Neural cell (in vitro differentiated cells): ENCODE results near the gene ADARB2. TPM values are rescaled to one million over a fixed set of nuclear protein-coding genes. Genes with fewer than 3 reads are reported as not detected.

Experiments
- H2AFZ ChIP-seq: fragments of 200-600, 300-800 bp; sonication (generic), shearing (Covaris generic); 2 replicates; pipeline ENCODE4 v1.6.0; 2014; ENCODE audit warnings: low read depth, mild to moderate bottlenecking, antibody characterized with exemption, low read length, moderate library complexity
- H3F3A ChIP-seq: fragments of 200-600 bp; shearing (Covaris generic); 2 replicates; pipeline ENCODE4 v1.6.1; 2016; ENCODE audit warnings: mild to moderate bottlenecking, moderate library complexity, mixed read lengths, antibody characterized with exemption, low read length; ENCODE audit not compliant: insufficient read depth, poor library complexity, severe bottlenecking
- H3K27ac ChIP-seq: fragments of 200-600, 300-800 bp; sonication (generic), shearing (Covaris generic); 2 replicates; pipeline ENCODE4 v1.5.1; 2014; ENCODE audit warnings: mild to moderate bottlenecking, low read length, moderate library complexity
- H3K27me3 ChIP-seq: fragments of 300-800, 200-600 bp; sonication (generic), shearing (Covaris generic); 2 replicates; pipeline ENCODE4 v1.6.0; 2014; ENCODE audit warnings: mild to moderate bottlenecking, low read depth, low read length, moderate library complexity; ENCODE audit not compliant: insufficient read depth
- H3K36me3 ChIP-seq: fragments of 300-800, 200-600 bp; sonication (generic), shearing (Covaris generic); 2 replicates; pipeline ENCODE4 v1.5.1; 2014; ENCODE audit warnings: mild to moderate bottlenecking, antibody characterized with exemption, low read length, moderate library complexity; ENCODE audit not compliant: insufficient read depth
- H3K4me2 ChIP-seq: fragments of 300-800, 200-600 bp; sonication (generic), shearing (Covaris generic); 2 replicates; pipeline ENCODE4 v1.6.0; 2014; ENCODE audit warnings: mild to moderate bottlenecking, low read length
- H3K4me3 ChIP-seq: fragments of 300-800, 200-600 bp; sonication (generic), shearing (Covaris generic); 2 replicates; pipeline ENCODE4 v1.5.1; 2014; ENCODE audit warnings: mild to moderate bottlenecking, low read length, moderate library complexity
- H3K79me2 ChIP-seq: fragments of 200-600 bp; shearing (Covaris generic); replicated peaks from 2 replicates; pipeline ENCODE4 v1.6.0; 2014; ENCODE audit warnings: mild to moderate bottlenecking, low read length, moderate library complexity; ENCODE audit not compliant: insufficient read depth
- H3K9ac ChIP-seq: fragments of 300-800, 200-600 bp; sonication (generic), shearing (Covaris generic); 2 replicates; pipeline ENCODE4 v1.6.1; 2016; ENCODE audit warnings: mild to moderate bottlenecking, low read length, mixed read lengths
- H3K9me2 ChIP-seq: fragments of 200-600 bp; shearing (Covaris generic); 2 replicates; pipeline ENCODE4 v1.6.1; 2016; ENCODE audit warnings: mild to moderate bottlenecking, low read length, mixed read lengths; ENCODE audit not compliant: insufficient read depth
- H3K9me3 ChIP-seq: fragments of 200-600, 300-800 bp; sonication (generic), shearing (Covaris generic); 2 replicates; pipeline ENCODE4 v1.6.1; 2016; ENCODE audit warnings: mild to moderate bottlenecking, mixed run types, low read length, moderate library complexity, mixed read lengths
- H4K20me1 ChIP-seq: fragments of 200-600 bp; shearing (Covaris generic); 2 replicates; pipeline ENCODE4 v1.6.1; 2016; ENCODE audit warnings: mild to moderate bottlenecking, mixed run types; ENCODE audit not compliant: insufficient read depth
- EP300 ChIP-seq: fragments of 450-650 bp; conservative IDR thresholded peaks from 2 replicates; pipeline ENCODE4 v1.6.1; 2014; ENCODE audit warnings: antibody characterized with exemption, mild to moderate bottlenecking, moderate library complexity; ENCODE audit not compliant: poor library complexity, severe bottlenecking
- EZH2 ChIP-seq: fragments of 200-600, 300-800 bp; shearing (Covaris generic), sonication (generic); IDR thresholded peaks from 2 replicates; pipeline ENCODE4 v1.6.1; 2014; ENCODE audit warnings: antibody characterized with exemption, low read length, borderline replicate concordance, mild to moderate bottlenecking; ENCODE audit not compliant: insufficient read depth, poor library complexity, severe bottlenecking
- MXI1 ChIP-seq: fragments of 450-650 bp; conservative IDR thresholded peaks from 2 replicates; pipeline ENCODE4 v1.6.1; 2014; ENCODE audit warnings: antibody characterized with exemption, mild to moderate bottlenecking; ENCODE audit not compliant: poor library complexity, severe bottlenecking
- POLR2AphosphoS5 ChIP-seq: IDR thresholded peaks from 2 replicates; pipeline ENCODE4 v1.6.1; 2012
- RAD21 ChIP-seq: fragments of 450-650 bp; conservative IDR thresholded peaks from 2 replicates; pipeline ENCODE4 v1.6.1; 2014; ENCODE audit warnings: antibody characterized with exemption, mild to moderate bottlenecking, moderate library complexity
- SMC3 ChIP-seq: fragments of 450-650 bp; conservative IDR thresholded peaks from 2 replicates; pipeline ENCODE4 v1.6.1; 2014; ENCODE audit warnings: antibody characterized with exemption, mild to moderate bottlenecking, moderate library complexity; ENCODE audit not compliant: poor library complexity
- TAF1 ChIP-seq: IDR thresholded peaks from 2 replicates; pipeline ENCODE4 v1.6.1; 2012; ENCODE audit warnings: low read depth
- polyA plus RNA-seq: library from polyadenylated mRNA; depleted of rRNA; stranded (reverse); fragments of >200 nt; gene quantifications from 2 replicates; pipeline ENCODE4 v1.2.3, GENCODE V29; 2014
- TF ChIP-seq, protein P1 (sequence below): IDR thresholded peaks from 2 replicates; pipeline ENCODE4 v1.6.1; 2012; ENCODE audit warnings: borderline replicate concordance
- TF ChIP-seq, protein P2 (sequence below): fragments of 450-650 bp; IDR thresholded peaks from 2 replicates; pipeline ENCODE4 v1.5.1; 2014; ENCODE audit warnings: antibody characterized with exemption, mild to moderate bottlenecking, moderate library complexity; ENCODE audit not compliant: poor library complexity, severe bottlenecking

ADARB2 gene
- polyA plus RNA-seq, 1 donor from 2014 or later, result 3.6 TPM

GRCh38 chr10:1270906-1271305, 466.4 kb downstream of the ADARB2 start:
- Histone ChIP-seq H3K36me3 (no peaks in the 10 kb centered on the region), H4K20me1 (no peaks in the 10 kb centered on the region), H3F3A (no peaks in the 10 kb centered on the region), H3K9me2 (no peaks in the 10 kb centered on the region), H3K4me3 (no peak overlapping the region), H2AFZ (no peak overlapping the region), H3K79me2 (no peaks in the 10 kb centered on the region), H3K27ac (no peak overlapping the region), H3K4me2 (no peak overlapping the region), H3K9me3 (no peaks in the 10 kb centered on the region), H3K27me3 (no peaks in the 10 kb centered on the region), H3K9ac (no peak overlapping the region)
- TF ChIP-seq TAF1 (no peak), EZH2 (no peak), POLR2AphosphoS5 (no peak), EP300 (no peak), RAD21 (no peak)
- TF ChIP-seq, protein P1, sequence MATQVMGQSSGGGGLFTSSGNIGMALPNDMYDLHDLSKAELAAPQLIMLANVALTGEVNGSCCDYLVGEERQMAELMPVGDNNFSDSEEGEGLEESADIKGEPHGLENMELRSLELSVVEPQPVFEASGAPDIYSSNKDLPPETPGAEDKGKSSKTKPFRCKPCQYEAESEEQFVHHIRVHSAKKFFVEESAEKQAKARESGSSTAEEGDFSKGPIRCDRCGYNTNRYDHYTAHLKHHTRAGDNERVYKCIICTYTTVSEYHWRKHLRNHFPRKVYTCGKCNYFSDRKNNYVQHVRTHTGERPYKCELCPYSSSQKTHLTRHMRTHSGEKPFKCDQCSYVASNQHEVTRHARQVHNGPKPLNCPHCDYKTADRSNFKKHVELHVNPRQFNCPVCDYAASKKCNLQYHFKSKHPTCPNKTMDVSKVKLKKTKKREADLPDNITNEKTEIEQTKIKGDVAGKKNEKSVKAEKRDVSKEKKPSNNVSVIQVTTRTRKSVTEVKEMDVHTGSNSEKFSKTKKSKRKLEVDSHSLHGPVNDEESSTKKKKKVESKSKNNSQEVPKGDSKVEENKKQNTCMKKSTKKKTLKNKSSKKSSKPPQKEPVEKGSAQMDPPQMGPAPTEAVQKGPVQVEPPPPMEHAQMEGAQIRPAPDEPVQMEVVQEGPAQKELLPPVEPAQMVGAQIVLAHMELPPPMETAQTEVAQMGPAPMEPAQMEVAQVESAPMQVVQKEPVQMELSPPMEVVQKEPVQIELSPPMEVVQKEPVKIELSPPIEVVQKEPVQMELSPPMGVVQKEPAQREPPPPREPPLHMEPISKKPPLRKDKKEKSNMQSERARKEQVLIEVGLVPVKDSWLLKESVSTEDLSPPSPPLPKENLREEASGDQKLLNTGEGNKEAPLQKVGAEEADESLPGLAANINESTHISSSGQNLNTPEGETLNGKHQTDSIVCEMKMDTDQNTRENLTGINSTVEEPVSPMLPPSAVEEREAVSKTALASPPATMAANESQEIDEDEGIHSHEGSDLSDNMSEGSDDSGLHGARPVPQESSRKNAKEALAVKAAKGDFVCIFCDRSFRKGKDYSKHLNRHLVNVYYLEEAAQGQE, result no peak
- TF ChIP-seq, protein P2, sequence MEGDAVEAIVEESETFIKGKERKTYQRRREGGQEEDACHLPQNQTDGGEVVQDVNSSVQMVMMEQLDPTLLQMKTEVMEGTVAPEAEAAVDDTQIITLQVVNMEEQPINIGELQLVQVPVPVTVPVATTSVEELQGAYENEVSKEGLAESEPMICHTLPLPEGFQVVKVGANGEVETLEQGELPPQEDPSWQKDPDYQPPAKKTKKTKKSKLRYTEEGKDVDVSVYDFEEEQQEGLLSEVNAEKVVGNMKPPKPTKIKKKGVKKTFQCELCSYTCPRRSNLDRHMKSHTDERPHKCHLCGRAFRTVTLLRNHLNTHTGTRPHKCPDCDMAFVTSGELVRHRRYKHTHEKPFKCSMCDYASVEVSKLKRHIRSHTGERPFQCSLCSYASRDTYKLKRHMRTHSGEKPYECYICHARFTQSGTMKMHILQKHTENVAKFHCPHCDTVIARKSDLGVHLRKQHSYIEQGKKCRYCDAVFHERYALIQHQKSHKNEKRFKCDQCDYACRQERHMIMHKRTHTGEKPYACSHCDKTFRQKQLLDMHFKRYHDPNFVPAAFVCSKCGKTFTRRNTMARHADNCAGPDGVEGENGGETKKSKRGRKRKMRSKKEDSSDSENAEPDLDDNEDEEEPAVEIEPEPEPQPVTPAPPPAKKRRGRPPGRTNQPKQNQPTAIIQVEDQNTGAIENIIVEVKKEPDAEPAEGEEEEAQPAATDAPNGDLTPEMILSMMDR, result no peak

GRCh38 chr10:1270490-1270889, 466.8 kb downstream of the ADARB2 start:
- H2AFZ ChIP-seq, result no peak overlapping the region
- no peaks in the 10 kb centered on the region for H3K9me2 ChIP-seq
- no peaks in the 10 kb centered on the region for H3K27me3 ChIP-seq
- no peak overlapping the region for H3K9ac ChIP-seq
- TF ChIP-seq TAF1, result no peak
- TF ChIP-seq POLR2AphosphoS5, result no peak
- TF ChIP-seq SMC3, result no peak
- TF ChIP-seq, protein P2, result no peak
- no peak for TF ChIP-seq MXI1
- no peak for TF ChIP-seq EZH2
- TF ChIP-seq, protein P1, result no peak
- TF ChIP-seq EP300, result no peak
- H3K4me2 ChIP-seq, result no peak overlapping the region
- no peak overlapping the region for H3K27ac ChIP-seq
- H3K79me2 ChIP-seq, result no peaks in the 10 kb centered on the region
- H3F3A ChIP-seq, result no peaks in the 10 kb centered on the region
- no peaks in the 10 kb centered on the region for H3K9me3 ChIP-seq
- H3K36me3 ChIP-seq, result no peaks in the 10 kb centered on the region
- no peak overlapping the region for H3K4me3 ChIP-seq
- H4K20me1 ChIP-seq, result no peaks in the 10 kb centered on the region
